HepG2 (cell line): Measurements from ENCODE around the gene UBE2C. TPM values are rescaled to one million over a fixed set of nuclear protein-coding genes. Genes with fewer than 3 reads are reported as not detected.

Experiments used
- AKAP8 ChIP-seq: sonication (generic); formaldehyde crosslinking; IDR thresholded peaks from 2 replicates; pipeline ENCODE4 v1.5.1; 2020; ENCODE audit warnings: mild to moderate bottlenecking, missing genetic modification reagents
- ATRX ChIP-seq: sonication (generic); formaldehyde crosslinking; IDR thresholded peaks from 2 replicates; pipeline ENCODE4 v1.4.0; 2020; ENCODE audit warnings: missing genetic modification reagents, borderline replicate concordance
- CBX1 ChIP-seq: IDR thresholded peaks from one replicate; pipeline ENCODE4 v1.6.1; 2016; ENCODE audit warnings: antibody characterized with exemption, low read depth
- CHCHD3 ChIP-seq: sonication (generic); formaldehyde crosslinking; IDR thresholded peaks from 2 replicates; pipeline ENCODE4 v1.8.0; 2022; ENCODE audit warnings: mild to moderate bottlenecking, missing genetic modification reagents, moderate library complexity
- PPARG ChIP-seq: conservative IDR thresholded peaks from 2 replicates; pipeline ENCODE4 v1.6.1; 2016; ENCODE audit warnings: missing biosample characterization, missing genetic modification reagents
- RAD21 ChIP-seq: fragments of 450-650 bp; formaldehyde crosslinking; IDR thresholded peaks from 2 replicates; pipeline ENCODE4 v1.5.0; 2020; ENCODE audit warnings: mild to moderate bottlenecking
- RARG ChIP-seq: sonication (generic); formaldehyde crosslinking; IDR thresholded peaks from 2 replicates; pipeline ENCODE4 v1.4.0; 2020; ENCODE audit warnings: low read depth, mild to moderate bottlenecking, missing genetic modification reagents
- REL ChIP-seq: sonication (generic); formaldehyde crosslinking; conservative IDR thresholded peaks from 2 replicates; pipeline ENCODE4 v1.8.0; 2022; ENCODE audit warnings: mild to moderate bottlenecking, missing genetic modification reagents, moderate library complexity
- RORA ChIP-seq: sonication (generic); formaldehyde crosslinking; IDR thresholded peaks from 2 replicates; pipeline ENCODE4 v1.5.0; 2020; ENCODE audit warnings: mild to moderate bottlenecking, missing genetic modification reagents, moderate library complexity
- SMARCC2 ChIP-seq: fragments of 450-650 bp; IDR thresholded peaks from 2 replicates; pipeline ENCODE4 v1.6.1; 2017; ENCODE audit warnings: antibody characterized with exemption, mild to moderate bottlenecking
- SSRP1 ChIP-seq: IDR thresholded peaks from 2 replicates; pipeline ENCODE4 v1.6.1; 2016; ENCODE audit warnings: control low read depth
- ZFP36 ChIP-seq: fragments of 150-350 bp; IDR thresholded peaks from 2 replicates; pipeline ENCODE4 v1.6.1; 2018; ENCODE audit warnings: borderline replicate concordance, low read length, low read depth; ENCODE audit not compliant: partially characterized antibody
- ZNF143 ChIP-seq: sonication (generic); formaldehyde crosslinking; IDR thresholded peaks from 2 replicates; pipeline ENCODE4 v1.4.0; 2020; ENCODE audit warnings: missing genetic modification reagents
- ZNF263 ChIP-seq: sonication (generic); formaldehyde crosslinking; IDR thresholded peaks from 2 replicates; pipeline ENCODE4 v1.4.0; 2020; ENCODE audit warnings: missing genetic modification reagents
- ZNF292 ChIP-seq: sonication (generic); formaldehyde crosslinking; IDR thresholded peaks from 2 replicates; pipeline ENCODE4 v1.8.1; 2022; ENCODE audit warnings: mild to moderate bottlenecking, low read depth, missing genetic modification reagents, borderline replicate concordance
- ZNF446 ChIP-seq: sonication (generic); formaldehyde crosslinking; IDR thresholded peaks from 2 replicates; pipeline ENCODE4 v1.5.0; 2020; ENCODE audit warnings: mild to moderate bottlenecking, missing genetic modification reagents
- ZNF543 ChIP-seq: sonication (generic); formaldehyde crosslinking; IDR thresholded peaks from 2 replicates; pipeline ENCODE4 v1.4.0; 2020; ENCODE audit warnings: mild to moderate bottlenecking, missing genetic modification reagents
- ZNF589 ChIP-seq: sonication (generic); formaldehyde crosslinking; conservative IDR thresholded peaks from 2 replicates; pipeline ENCODE4 v1.8.0; 2022; ENCODE audit warnings: mild to moderate bottlenecking, moderate library complexity, missing genetic modification reagents
- ZNF768 ChIP-seq: sonication (generic); formaldehyde crosslinking; IDR thresholded peaks from 2 replicates; pipeline ENCODE4 v1.4.0; 2020; ENCODE audit warnings: missing genetic modification reagents
- polyA plus RNA-seq, 8 experiments: library from polyadenylated mRNA; depleted of rRNA in 3 of 8; stranded (reverse) in 7 of 8; unstranded in 1 of 8; fragments of >200 nt; fragmentation: Illumina TruSeq in 4 of 8; extraction: Trizol in 4 of 8; gene quantifications; 2 replicates each; pipeline versions ENCODE4 v1.2.1 to v1.2.3, GENCODE V29; 2011 to 2016; ENCODE audit warnings: low read depth in 4 of 8, missing spikeins in 1 of 8, mixed read lengths in 1 of 8; ENCODE audit not compliant: insufficient read depth in 1 of 8
- total RNA-seq, 5 experiments: library from RNA; depleted of rRNA; stranded (reverse); fragments of >200 nt; fragmentation: Illumina TruSeq; extraction: Trizol; gene quantifications; 2 replicates each; pipeline ENCODE4 v1.2.3, GENCODE V29; 2016; ENCODE audit warnings: low read depth in 1 of 5
- TF ChIP-seq, protein P1 (sequence below): fragments of 450-650 bp; IDR thresholded peaks from 2 replicates; pipeline ENCODE4 v1.6.1; 2016
- TF ChIP-seq, protein P2 (sequence below): sonication (generic); formaldehyde crosslinking; IDR thresholded peaks from 2 replicates; pipeline ENCODE4 v1.5.1; 2020; ENCODE audit warnings: missing genetic modification reagents, mild to moderate bottlenecking, borderline replicate concordance
- TF ChIP-seq, protein P3 (sequence below): sonication (generic); formaldehyde crosslinking; IDR thresholded peaks from 2 replicates; pipeline ENCODE4 v1.4.0; 2020; ENCODE audit warnings: missing genetic modification reagents
- TF ChIP-seq, protein P4 (sequence below): sonication (generic); formaldehyde crosslinking; IDR thresholded peaks from 2 replicates; pipeline ENCODE4 v1.5.0; 2020; ENCODE audit warnings: mild to moderate bottlenecking, missing genetic modification reagents, moderate library complexity

The UBE2C gene
- total and polyA plus RNA-seq, 2 of the 13 experiments (the other 11 are each of a cell fraction or from before 2014, with no cell fraction given), result 100 to 123 TPM

DNA sequence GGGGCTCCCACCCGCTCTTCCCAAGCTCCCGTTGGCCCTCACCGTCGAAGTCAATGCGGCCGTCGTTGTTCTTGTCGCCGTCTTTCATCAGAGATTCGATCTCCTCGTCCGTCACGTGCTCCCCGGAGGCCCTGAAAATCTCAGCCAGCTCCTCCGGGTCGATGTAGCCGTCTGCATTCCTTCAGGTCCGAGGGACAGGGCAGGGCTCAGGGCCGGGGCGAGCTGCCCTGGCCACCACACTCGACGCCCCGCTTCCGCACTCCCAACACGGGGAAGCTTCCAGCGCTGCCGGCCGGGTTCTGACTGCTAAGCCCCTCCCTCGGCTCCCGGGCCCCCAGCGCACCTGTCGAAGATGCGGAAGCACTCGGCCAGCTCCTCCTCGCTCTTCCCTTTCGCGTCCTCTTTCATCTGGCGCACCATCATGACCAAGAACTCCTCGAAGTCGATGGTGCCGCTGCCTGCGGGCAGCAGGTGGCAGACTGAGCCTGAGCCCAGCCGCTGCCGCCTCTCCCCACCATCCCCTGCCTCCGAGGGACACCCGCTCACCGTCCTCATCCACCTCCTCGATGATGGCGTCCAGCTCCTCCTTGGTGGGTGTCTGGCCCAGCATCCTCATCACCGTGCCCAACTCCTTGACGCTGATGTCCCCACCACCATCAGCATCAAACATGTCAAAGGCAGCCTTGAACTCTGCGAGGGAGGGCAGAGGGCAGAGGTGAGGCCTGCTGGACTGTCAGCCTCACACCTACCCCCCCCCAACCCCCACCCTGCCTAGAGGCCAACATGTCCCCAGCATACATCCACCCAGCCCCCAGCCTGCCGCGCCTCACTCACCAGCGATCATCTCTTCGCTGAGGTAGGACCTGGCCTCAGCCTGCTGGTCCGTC lies 11.7 kb downstream of the UBE2C start (continued):
- TF ChIP-seq ZNF543 (no peak), ZNF143 (CRISPR knock-in tag) (no peak), PPARG (no peak), CHCHD3 (CRISPR knock-in tag) (no peak), ZNF589 (0 out of 2 replicates have a peak, but pooled peaks have one; percentile 38), RARG (CRISPR knock-in tag) (no peak), RAD21 (peak; percentile 94), ZNF263 (CRISPR knock-in tag) (peak; percentile 94), ATRX (no peak), ZNF768 (CRISPR knock-in tag) (peak; percentile 13; the same call in 1 of the 2 replicates), SSRP1 (CRISPR knock-in tag) (no peak), ZNF446 (CRISPR knock-in tag) (no peak), RORA (CRISPR knock-in tag) (no peak), CBX1 (no peak), SMARCC2 (no peak), ZNF292 (CRISPR knock-in tag) (0 out of 2 replicates have a peak, but pooled peaks have one; percentile 13), REL (no peak), AKAP8 (CRISPR knock-in tag) (peak; percentile 85), ZFP36 (no peak)
- TF ChIP-seq, protein P1, sequence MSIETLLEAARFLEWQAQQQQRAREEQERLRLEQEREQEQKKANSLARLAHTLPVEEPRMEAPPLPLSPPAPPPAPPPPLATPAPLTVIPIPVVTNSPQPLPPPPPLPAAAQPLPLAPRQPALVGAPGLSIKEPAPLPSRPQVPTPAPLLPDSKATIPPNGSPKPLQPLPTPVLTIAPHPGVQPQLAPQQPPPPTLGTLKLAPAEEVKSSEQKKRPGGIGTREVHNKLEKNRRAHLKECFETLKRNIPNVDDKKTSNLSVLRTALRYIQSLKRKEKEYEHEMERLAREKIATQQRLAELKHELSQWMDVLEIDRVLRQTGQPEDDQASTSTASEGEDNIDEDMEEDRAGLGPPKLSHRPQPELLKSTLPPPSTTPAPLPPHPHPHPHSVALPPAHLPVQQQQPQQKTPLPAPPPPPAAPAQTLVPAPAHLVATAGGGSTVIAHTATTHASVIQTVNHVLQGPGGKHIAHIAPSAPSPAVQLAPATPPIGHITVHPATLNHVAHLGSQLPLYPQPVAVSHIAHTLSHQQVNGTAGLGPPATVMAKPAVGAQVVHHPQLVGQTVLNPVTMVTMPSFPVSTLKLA, result no peak
- TF ChIP-seq, protein P2, sequence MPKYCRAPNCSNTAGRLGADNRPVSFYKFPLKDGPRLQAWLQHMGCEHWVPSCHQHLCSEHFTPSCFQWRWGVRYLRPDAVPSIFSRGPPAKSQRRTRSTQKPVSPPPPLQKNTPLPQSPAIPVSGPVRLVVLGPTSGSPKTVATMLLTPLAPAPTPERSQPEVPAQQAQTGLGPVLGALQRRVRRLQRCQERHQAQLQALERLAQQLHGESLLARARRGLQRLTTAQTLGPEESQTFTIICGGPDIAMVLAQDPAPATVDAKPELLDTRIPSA (CRISPR knock-in tag), result 0 out of 2 replicates have a peak, but pooled peaks have one; percentile 55
- TF ChIP-seq, protein P3, sequence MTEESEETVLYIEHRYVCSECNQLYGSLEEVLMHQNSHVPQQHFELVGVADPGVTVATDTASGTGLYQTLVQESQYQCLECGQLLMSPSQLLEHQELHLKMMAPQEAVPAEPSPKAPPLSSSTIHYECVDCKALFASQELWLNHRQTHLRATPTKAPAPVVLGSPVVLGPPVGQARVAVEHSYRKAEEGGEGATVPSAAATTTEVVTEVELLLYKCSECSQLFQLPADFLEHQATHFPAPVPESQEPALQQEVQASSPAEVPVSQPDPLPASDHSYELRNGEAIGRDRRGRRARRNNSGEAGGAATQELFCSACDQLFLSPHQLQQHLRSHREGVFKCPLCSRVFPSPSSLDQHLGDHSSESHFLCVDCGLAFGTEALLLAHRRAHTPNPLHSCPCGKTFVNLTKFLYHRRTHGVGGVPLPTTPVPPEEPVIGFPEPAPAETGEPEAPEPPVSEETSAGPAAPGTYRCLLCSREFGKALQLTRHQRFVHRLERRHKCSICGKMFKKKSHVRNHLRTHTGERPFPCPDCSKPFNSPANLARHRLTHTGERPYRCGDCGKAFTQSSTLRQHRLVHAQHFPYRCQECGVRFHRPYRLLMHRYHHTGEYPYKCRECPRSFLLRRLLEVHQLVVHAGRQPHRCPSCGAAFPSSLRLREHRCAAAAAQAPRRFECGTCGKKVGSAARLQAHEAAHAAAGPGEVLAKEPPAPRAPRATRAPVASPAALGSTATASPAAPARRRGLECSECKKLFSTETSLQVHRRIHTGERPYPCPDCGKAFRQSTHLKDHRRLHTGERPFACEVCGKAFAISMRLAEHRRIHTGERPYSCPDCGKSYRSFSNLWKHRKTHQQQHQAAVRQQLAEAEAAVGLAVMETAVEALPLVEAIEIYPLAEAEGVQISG, result no peak
- TF ChIP-seq, protein P4, sequence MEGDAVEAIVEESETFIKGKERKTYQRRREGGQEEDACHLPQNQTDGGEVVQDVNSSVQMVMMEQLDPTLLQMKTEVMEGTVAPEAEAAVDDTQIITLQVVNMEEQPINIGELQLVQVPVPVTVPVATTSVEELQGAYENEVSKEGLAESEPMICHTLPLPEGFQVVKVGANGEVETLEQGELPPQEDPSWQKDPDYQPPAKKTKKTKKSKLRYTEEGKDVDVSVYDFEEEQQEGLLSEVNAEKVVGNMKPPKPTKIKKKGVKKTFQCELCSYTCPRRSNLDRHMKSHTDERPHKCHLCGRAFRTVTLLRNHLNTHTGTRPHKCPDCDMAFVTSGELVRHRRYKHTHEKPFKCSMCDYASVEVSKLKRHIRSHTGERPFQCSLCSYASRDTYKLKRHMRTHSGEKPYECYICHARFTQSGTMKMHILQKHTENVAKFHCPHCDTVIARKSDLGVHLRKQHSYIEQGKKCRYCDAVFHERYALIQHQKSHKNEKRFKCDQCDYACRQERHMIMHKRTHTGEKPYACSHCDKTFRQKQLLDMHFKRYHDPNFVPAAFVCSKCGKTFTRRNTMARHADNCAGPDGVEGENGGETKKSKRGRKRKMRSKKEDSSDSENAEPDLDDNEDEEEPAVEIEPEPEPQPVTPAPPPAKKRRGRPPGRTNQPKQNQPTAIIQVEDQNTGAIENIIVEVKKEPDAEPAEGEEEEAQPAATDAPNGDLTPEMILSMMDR, result peak; percentile 98
